DOHH2 (cell line): Measurements from ENCODE around the gene TNFRSF9.

Source experiments
- H3F3A ChIP-seq: fragments of 200-600 bp; sonication (generic), shearing (Covaris generic); 2 replicates; pipeline ENCODE4 v1.6.0; 2016; ENCODE audit warnings: antibody characterized with exemption, mild to moderate bottlenecking; ENCODE audit not compliant: control insufficient read depth, insufficient read depth
- H3K27ac ChIP-seq: fragments of 200-600 bp; sonication (generic); 2 replicates; pipeline ENCODE4 v1.5.1; 2014; ENCODE audit warnings: low read depth, mild to moderate bottlenecking, low read length, moderate library complexity
- H3K27me3 ChIP-seq: fragments of 200-600 bp; sonication (generic); 2 replicates; pipeline ENCODE4 v1.6.1; 2014; ENCODE audit warnings: mild to moderate bottlenecking, low read length, mixed read lengths; ENCODE audit not compliant: control insufficient read depth
- H3K36me3 ChIP-seq: fragments of 200-600 bp; sonication (generic); 2 replicates; pipeline ENCODE4 v1.6.1; 2014; ENCODE audit warnings: mild to moderate bottlenecking, low read length, moderate library complexity, mixed read lengths; ENCODE audit not compliant: control insufficient read depth
- H3K4me1 ChIP-seq: fragments of 200-600 bp; sonication (generic); 2 replicates; pipeline ENCODE4 v1.6.1; 2014; ENCODE audit warnings: mild to moderate bottlenecking, low read length, mixed read lengths; ENCODE audit not compliant: control insufficient read depth
- H3K4me2 ChIP-seq: fragments of 200-600 bp; sonication (generic); 2 replicates; pipeline ENCODE4 v1.6.0; 2014; ENCODE audit warnings: mild to moderate bottlenecking, low read length, moderate library complexity
- H3K4me3 ChIP-seq: fragments of 200-600 bp; sonication (generic); 2 replicates; pipeline ENCODE4 v1.5.1; 2014; ENCODE audit warnings: mild to moderate bottlenecking, low read length, mixed read lengths
- H3K79me2 ChIP-seq: fragments of 200-600 bp; sonication (generic); 2 replicates; pipeline ENCODE4 v1.6.1; 2014; ENCODE audit warnings: mild to moderate bottlenecking, low read length, mixed read lengths; ENCODE audit not compliant: control insufficient read depth
- H3K9me2 ChIP-seq: fragments of 200-600 bp; sonication (generic); replicated peaks from 2 replicates; pipeline ENCODE4 v1.6.1; 2014; ENCODE audit warnings: mild to moderate bottlenecking, low read length, mixed read lengths; ENCODE audit not compliant: control insufficient read depth
- H3K9me3 ChIP-seq: fragments of 200-600 bp; sonication (generic); 2 replicates; pipeline ENCODE4 v1.6.1; 2014; ENCODE audit warnings: antibody characterized with exemption, low read length, mixed read lengths; ENCODE audit not compliant: control insufficient read depth, insufficient read depth
- H4K20me1 ChIP-seq: fragments of 200-600 bp; sonication (generic); 2 replicates; pipeline ENCODE4 v1.6.0; 2014; ENCODE audit warnings: low read depth, mild to moderate bottlenecking, antibody characterized with exemption, low read length, moderate library complexity; ENCODE audit not compliant: control insufficient read depth, insufficient read depth
- CTCF ChIP-seq: fragments of 200-600 bp; sonication (generic); IDR thresholded peaks from one replicate; pipeline ENCODE4 v1.5.1; 2014; ENCODE audit warnings: antibody characterized with exemption, mild to moderate bottlenecking, low read depth, low read length; ENCODE audit not compliant: poor library complexity, severe bottlenecking
- EZH2phosphoT487 ChIP-seq: fragments of 200-600 bp; sonication (generic); IDR thresholded peaks from 2 replicates; pipeline ENCODE4 v1.6.1; 2017; ENCODE audit warnings: borderline replicate concordance, mild to moderate bottlenecking, antibody characterized with exemption, low read length, moderate library complexity, mixed read lengths

Gene TNFRSF9

GRCh38 chr1:7915826-7916500 lies 24.7 kb downstream of the TNFRSF9 start:
- H3K4me2 ChIP-seq = no peak overlapping the region
- H3K79me2 ChIP-seq = no peaks in the 10 kb centered on the region

GRCh38 chr1:7912743-7913557 lies 27.7 kb downstream of the TNFRSF9 start:
- no peaks in the 10 kb centered on the region for H3F3A ChIP-seq
- no peaks in the 10 kb centered on the region for H4K20me1 ChIP-seq
- no peak overlapping the region for H3K27ac ChIP-seq
- H3K36me3 ChIP-seq = no peaks in the 10 kb centered on the region
- H3K79me2 ChIP-seq = no peaks in the 10 kb centered on the region
- H3K27me3 ChIP-seq = no peaks in the 10 kb centered on the region
- no peaks in the 10 kb centered on the region for H3K4me1 ChIP-seq
- no peak overlapping the region for H3K4me2 ChIP-seq
- H3K9me3 ChIP-seq = no peaks in the 10 kb centered on the region
- TF ChIP-seq EZH2phosphoT487 (no peak), CTCF (no peak)
- H3K4me3 ChIP-seq = no peak overlapping the region
- H3K9me2 ChIP-seq = no peaks in the 10 kb centered on the region

More at GRCh38 chr1:7915826-7916500, 24.7 kb downstream of the TNFRSF9 start:
- H3F3A ChIP-seq = no peaks in the 10 kb centered on the region
- TF ChIP-seq EZH2phosphoT487 = no peak
- no peak for TF ChIP-seq CTCF
- H3K4me3 ChIP-seq = no peak overlapping the region
- 0 out of 2 replicates have a peak, but pooled peaks cover 3% of the 10 kb centered on the region for H3K27me3 ChIP-seq
- H4K20me1 ChIP-seq = no peaks in the 10 kb centered on the region
- no peaks in the 10 kb centered on the region for H3K9me3 ChIP-seq
- H3K9me2 ChIP-seq = no peaks in the 10 kb centered on the region
- no peaks in the 10 kb centered on the region for H3K36me3 ChIP-seq
- H3K4me1 ChIP-seq = no peaks in the 10 kb centered on the region
- no peak overlapping the region for H3K27ac ChIP-seq

GRCh38 chr1:7912145-7912544 lies 28.5 kb downstream of the TNFRSF9 start:
- H3K9me3 ChIP-seq = no peaks in the 10 kb centered on the region
- TF ChIP-seq EZH2phosphoT487 = no peak
- H3K4me3 ChIP-seq = no peak overlapping the region
- no peaks in the 10 kb centered on the region for H3K9me2 ChIP-seq
- H3K4me2 ChIP-seq = no peak overlapping the region
- H4K20me1 ChIP-seq = no peaks in the 10 kb centered on the region
- H3K27me3 ChIP-seq = no peaks in the 10 kb centered on the region
- H3F3A ChIP-seq = no peaks in the 10 kb centered on the region
- H3K79me2 ChIP-seq = no peaks in the 10 kb centered on the region
- no peaks in the 10 kb centered on the region for H3K4me1 ChIP-seq
- no peak overlapping the region for H3K27ac ChIP-seq
- no peaks in the 10 kb centered on the region for H3K36me3 ChIP-seq

- Histone ChIP-seq H4K20me1 (no peaks in the 10 kb centered on the region), H3F3A (no peaks in the 10 kb centered on the region), H3K9me3 (no peaks in the 10 kb centered on the region), H3K27ac (no peak overlapping the region), H3K4me2 (no peak overlapping the region), H3K9me2 (no peaks in the 10 kb centered on the region), H3K79me2 (no peaks in the 10 kb centered on the region), H3K27me3 (no peaks in the 10 kb centered on the region), H3K4me3 (no peak overlapping the region), H3K36me3 (no peaks in the 10 kb centered on the region), H3K4me1 (peaks cover 3% of the 10 kb centered on the region; the same call in 1 of the 2 replicates)
- no peak for TF ChIP-seq CTCF
- TF ChIP-seq EZH2phosphoT487 = no peak
Observed at GRCh38 chr1:7905262-7905661, 35.4 kb downstream of the TNFRSF9 start.
